ENCODE measurements around the gene CD3D.

GRCh38 chr11:118383657-118384056 lies 41.2 kb upstream of the CD3D start:
- TF ChIP-seq CTCF (IDR thresholded peaks at IDR 0.05): no peak
- no peak for TF ChIP-seq POLR2A (IDR thresholded peaks at IDR 0.05)

All from uterus (tissue), 2 donors.